Parathyroid adenoma (tissue), 2 donors: ENCODE data around the gene SPRED1.
A peak's percentile ranks its signal among the peaks of the same experiment; 100 is the strongest.

Source experiments
- H2AFZ ChIP-seq: fragments of 300-600 bp; sonication (generic); one replicate; pipeline ENCODE4 v1.7.0; 2017; ENCODE audit warnings: antibody characterized with exemption, mild to moderate bottlenecking
- H3K27ac ChIP-seq: fragments of 300-600 bp; sonication (generic); one replicate; pipeline ENCODE4 v1.7.0; 2017
- H3K27me3 ChIP-seq: fragments of 300-600 bp; sonication (generic); one replicate; pipeline ENCODE4 v1.7.0; 2017; ENCODE audit warnings: low read length; ENCODE audit not compliant: control insufficient read depth, insufficient read depth
- H3K36me3 ChIP-seq: fragments of 300-600 bp; sonication (generic); one replicate; pipeline ENCODE4 v1.7.0; 2017; ENCODE audit warnings: low read length; ENCODE audit not compliant: control insufficient read depth, insufficient read depth
- H3K4me1 ChIP-seq: fragments of 300-600 bp; sonication (generic); one replicate; pipeline ENCODE4 v1.7.0; 2017; ENCODE audit warnings: control low read depth
- H3K4me2 ChIP-seq: fragments of 300-600 bp; sonication (generic); one replicate; pipeline ENCODE4 v1.7.0; 2017; ENCODE audit warnings: low read length
- H3K4me3 ChIP-seq: fragments of 300-600 bp; sonication (generic); one replicate; pipeline ENCODE4 v1.7.0; 2017; ENCODE audit warnings: low read depth, low read length
- H3K79me2 ChIP-seq: fragments of 300-600 bp; sonication (generic); one replicate; pipeline ENCODE4 v1.7.0; 2017; ENCODE audit warnings: control low read depth
- H3K9ac ChIP-seq: fragments of 300-600 bp; sonication (generic); one replicate; pipeline ENCODE4 v1.7.0; 2017; ENCODE audit warnings: mild to moderate bottlenecking
- H3K9me3 ChIP-seq: fragments of 300-600 bp; sonication (generic); one replicate; pipeline ENCODE4 v1.7.0; 2017; ENCODE audit warnings: low read length; ENCODE audit not compliant: control insufficient read depth
- TF ChIP-seq, protein P1 (sequence below): fragments of 300-600 bp; sonication (generic); IDR thresholded peaks from one replicate; pipeline ENCODE4 v1.7.0; 2017; ENCODE audit warnings: antibody characterized with exemption, mild to moderate bottlenecking
- donor health status: primary hyperparathyroidism.

SPRED1 gene

DNA sequence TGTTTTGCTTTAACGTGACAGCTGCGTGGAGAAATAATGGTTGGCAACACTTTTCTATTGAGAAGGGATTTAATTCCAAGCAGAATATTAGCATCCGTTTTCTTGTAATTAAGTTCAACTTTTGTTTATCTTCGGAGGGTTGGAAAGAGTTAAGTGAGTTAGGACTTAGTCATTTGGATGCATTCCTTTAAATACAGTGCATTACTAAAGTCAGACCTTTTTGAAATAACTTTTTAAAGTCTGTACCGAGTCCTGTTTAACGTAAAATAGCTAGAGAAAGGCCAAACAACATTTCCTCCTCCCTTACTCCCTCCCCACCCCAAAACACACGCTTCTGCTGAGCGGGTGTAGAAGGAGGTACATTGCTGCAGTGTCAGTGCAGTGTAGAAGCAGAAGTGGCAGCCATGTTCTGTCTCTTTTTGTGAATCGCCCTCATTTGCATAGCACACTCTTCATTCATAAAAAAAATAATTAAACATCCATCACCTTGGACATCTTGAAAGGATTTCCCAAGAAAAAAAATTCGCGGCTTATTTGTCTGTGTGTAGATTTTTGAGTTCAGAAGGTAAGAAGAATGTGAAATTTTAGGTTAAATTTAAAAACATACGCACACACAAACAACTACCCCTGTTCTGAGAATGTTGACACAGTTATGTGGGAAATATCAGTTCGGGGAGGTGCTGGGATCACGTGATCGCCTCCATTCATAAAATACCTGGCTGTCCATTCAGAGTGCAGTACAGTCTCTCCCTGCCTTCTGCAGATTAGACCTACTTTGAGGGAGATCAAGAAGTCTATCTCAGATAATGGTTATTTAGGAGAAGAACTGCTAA, 1.6 kb downstream of the SPRED1 start:
- H3K4me2 ChIP-seq = peak overlapping the region; percentile 71
- TF ChIP-seq, protein P1, sequence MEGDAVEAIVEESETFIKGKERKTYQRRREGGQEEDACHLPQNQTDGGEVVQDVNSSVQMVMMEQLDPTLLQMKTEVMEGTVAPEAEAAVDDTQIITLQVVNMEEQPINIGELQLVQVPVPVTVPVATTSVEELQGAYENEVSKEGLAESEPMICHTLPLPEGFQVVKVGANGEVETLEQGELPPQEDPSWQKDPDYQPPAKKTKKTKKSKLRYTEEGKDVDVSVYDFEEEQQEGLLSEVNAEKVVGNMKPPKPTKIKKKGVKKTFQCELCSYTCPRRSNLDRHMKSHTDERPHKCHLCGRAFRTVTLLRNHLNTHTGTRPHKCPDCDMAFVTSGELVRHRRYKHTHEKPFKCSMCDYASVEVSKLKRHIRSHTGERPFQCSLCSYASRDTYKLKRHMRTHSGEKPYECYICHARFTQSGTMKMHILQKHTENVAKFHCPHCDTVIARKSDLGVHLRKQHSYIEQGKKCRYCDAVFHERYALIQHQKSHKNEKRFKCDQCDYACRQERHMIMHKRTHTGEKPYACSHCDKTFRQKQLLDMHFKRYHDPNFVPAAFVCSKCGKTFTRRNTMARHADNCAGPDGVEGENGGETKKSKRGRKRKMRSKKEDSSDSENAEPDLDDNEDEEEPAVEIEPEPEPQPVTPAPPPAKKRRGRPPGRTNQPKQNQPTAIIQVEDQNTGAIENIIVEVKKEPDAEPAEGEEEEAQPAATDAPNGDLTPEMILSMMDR = no peak

DNA sequence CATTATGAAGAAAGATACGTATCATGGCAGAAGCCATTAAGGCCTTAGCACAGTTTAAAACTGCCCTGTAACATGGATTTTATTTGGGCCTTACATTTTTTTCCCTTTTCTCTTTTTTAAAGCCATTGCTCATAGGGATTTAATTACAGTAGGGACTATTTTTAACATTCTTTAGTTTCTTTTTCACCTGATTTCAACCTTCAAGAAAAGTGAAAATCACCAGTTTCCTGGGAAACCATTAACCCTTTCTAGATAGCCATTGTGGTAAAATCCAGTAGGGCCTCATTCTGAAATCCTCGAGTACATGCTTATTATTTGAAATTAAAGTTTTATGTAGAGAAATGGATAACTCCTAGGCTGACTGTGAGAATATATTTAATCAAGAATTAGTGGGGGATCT, 3.1 kb downstream of the SPRED1 start:
- no peaks in the 10 kb centered on the region for H3K27me3 ChIP-seq
- peak overlapping the region; percentile 37 for H3K4me3 ChIP-seq
- H3K9me3 ChIP-seq = no peaks in the 10 kb centered on the region
- no peak overlapping the region for H3K4me2 ChIP-seq
- no peak overlapping the region for H2AFZ ChIP-seq
- H3K4me1 ChIP-seq = no peaks in the 10 kb centered on the region
- TF ChIP-seq, protein P1 = no peak
- no peak overlapping the region for H3K9ac ChIP-seq
- no peaks in the 10 kb centered on the region for H3K79me2 ChIP-seq
- no peaks in the 10 kb centered on the region for H3K36me3 ChIP-seq
- H3K27ac ChIP-seq = no peak overlapping the region

More for the DNA sequence above, 1.6 kb downstream of the SPRED1 start:
- peak overlapping the region; percentile 95 for H3K27ac ChIP-seq
- no peaks in the 10 kb centered on the region for H3K79me2 ChIP-seq
- H3K36me3 ChIP-seq = no peaks in the 10 kb centered on the region
- H3K9me3 ChIP-seq = no peaks in the 10 kb centered on the region
- H2AFZ ChIP-seq = peak overlapping the region; percentile 46
- no peaks in the 10 kb centered on the region for H3K4me1 ChIP-seq
- H3K27me3 ChIP-seq = no peaks in the 10 kb centered on the region
- H3K9ac ChIP-seq = no peak overlapping the region
- peak overlapping the region; percentile 74 for H3K4me3 ChIP-seq

DNA sequence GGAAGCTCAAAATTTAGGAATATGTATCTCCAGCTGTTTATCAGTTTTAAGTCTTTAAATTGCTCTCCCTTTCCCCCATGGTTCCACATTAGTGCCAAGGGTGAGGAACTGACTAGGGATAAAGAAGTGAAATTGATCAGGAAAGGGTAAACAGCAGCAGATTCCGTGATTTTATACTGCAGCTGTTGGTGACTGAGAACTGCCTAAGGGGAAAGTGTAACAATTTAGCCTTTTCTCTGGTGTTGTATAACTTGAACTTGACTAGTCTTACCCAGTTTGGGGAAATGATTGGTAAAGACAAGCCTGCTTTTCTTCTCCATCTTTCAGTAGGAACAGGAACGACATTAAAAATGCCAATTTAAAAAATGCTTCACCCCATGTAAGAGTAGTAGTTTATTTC, 5.0 kb downstream of the SPRED1 start:
- H3K4me2 ChIP-seq = peak overlapping the region; percentile 17
- H2AFZ ChIP-seq = no peak overlapping the region
- no peaks in the 10 kb centered on the region for H3K27me3 ChIP-seq
- H3K4me3 ChIP-seq = no peak overlapping the region
- no peak overlapping the region for H3K9ac ChIP-seq
- H3K27ac ChIP-seq = no peak overlapping the region
- H3K36me3 ChIP-seq = no peaks in the 10 kb centered on the region
- H3K9me3 ChIP-seq = no peaks in the 10 kb centered on the region
- peaks cover 3% of the 10 kb centered on the region for H3K79me2 ChIP-seq
- TF ChIP-seq, protein P1 = no peak
- no peaks in the 10 kb centered on the region for H3K4me1 ChIP-seq

DNA sequence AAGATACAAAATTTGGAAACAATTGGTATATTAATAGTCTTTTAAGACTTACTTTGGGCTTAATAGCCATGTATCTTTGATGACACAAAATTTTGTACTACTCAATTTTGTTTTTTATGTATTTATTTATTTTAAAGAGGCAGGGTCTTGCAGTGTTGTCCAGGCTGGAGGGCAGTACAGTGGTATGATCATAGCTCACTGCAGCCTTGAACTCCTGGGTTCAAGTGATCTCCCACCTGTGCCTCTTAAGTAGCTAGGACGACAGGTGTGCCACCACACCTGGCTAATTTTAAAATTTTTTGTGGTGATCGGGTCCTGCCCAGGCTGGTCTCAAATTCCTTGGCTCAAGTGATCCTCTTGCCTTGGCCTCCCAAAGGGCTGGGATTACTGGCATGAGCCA, 6.5 kb downstream of the SPRED1 start:
- Histone ChIP-seq H2AFZ (no peak overlapping the region), H3K4me3 (no peak overlapping the region), H3K27me3 (no peaks in the 10 kb centered on the region), H3K4me2 (no peak overlapping the region), H3K27ac (no peak overlapping the region), H3K36me3 (no peaks in the 10 kb centered on the region), H3K4me1 (no peaks in the 10 kb centered on the region), H3K9ac (no peak overlapping the region), H3K79me2 (peaks cover 11% of the 10 kb centered on the region), H3K9me3 (no peaks in the 10 kb centered on the region)
- TF ChIP-seq, protein P1 = no peak

DNA sequence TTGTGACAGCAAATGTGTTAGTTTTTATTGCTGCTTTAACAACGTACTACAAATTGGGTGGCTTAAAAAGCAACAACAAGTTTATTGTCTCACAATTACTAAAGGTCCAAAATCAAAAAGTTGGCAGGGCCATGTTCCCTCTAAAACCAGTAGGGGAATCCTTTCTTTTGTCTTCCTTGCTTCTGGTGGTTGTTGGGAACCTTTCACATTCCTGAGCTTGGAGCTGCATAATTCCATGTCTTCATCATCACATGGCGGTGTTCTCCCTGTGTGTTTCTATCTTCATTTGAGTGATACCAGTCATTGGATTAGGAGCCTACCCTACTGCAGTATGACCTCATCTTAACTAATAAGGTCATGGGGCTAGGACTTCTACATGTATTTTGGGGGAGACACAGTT, 7.4 kb downstream of the SPRED1 start:
- no peak overlapping the region for H3K4me3 ChIP-seq
- H3K4me2 ChIP-seq = no peak overlapping the region
- H3K79me2 ChIP-seq = peaks cover 16% of the 10 kb centered on the region
- TF ChIP-seq, protein P1 = no peak
- H3K27ac ChIP-seq = no peak overlapping the region
- no peak overlapping the region for H2AFZ ChIP-seq
- H3K9me3 ChIP-seq = no peaks in the 10 kb centered on the region
- H3K9ac ChIP-seq = no peak overlapping the region
- no peaks in the 10 kb centered on the region for H3K27me3 ChIP-seq
- no peaks in the 10 kb centered on the region for H3K4me1 ChIP-seq
- H3K36me3 ChIP-seq = no peaks in the 10 kb centered on the region
